HEK293 (cell line): ENCODE results near the gene VWA5B1.

Source experiments
- CTCF ChIA-PET: fragments of 350-600 bp; formaldehyde crosslinking; extraction: SDS; loops from one replicate; lab custom pipeline; 2021; ENCODE audit warnings: antibody characterized with exemption; lab: Yijun Ruan, JAX
- POLR2A ChIA-PET: fragments of 300-600 bp; formaldehyde crosslinking; extraction: SDS; loops from one replicate; lab custom pipeline; 2020; ENCODE audit warnings: antibody characterized with exemption, inconsistent platforms; lab: Yijun Ruan, JAX
- H3K27ac ChIP-seq: fragments of 200-500 bp; sonication (Bioruptor generic); 2 replicates; pipeline ENCODE4 v1.5.1; 2014; ENCODE audit warnings: low read depth, low read length, control low read depth, inconsistent platforms; ENCODE audit errors: extremely low read depth
- H3K36me3 ChIP-seq, 2 experiments: fragments of 200-500 bp in 1 of 2; sonication (Bioruptor generic) in 1 of 2; 1 replicate in 1 of 2; 2 replicates in 1 of 2; pipeline ENCODE4 v1.5.1; 2014 to 2017; ENCODE audit warnings: inconsistent platforms in 2 of 2, low read length in 2 of 2; ENCODE audit not compliant: control insufficient read depth in 2 of 2, insufficient read depth in 1 of 2
- H3K4me1 ChIP-seq: fragments of 200-500 bp; sonication (Bioruptor generic); 2 replicates; pipeline ENCODE4 v1.5.1; 2014; ENCODE audit warnings: mild to moderate bottlenecking, low read length, inconsistent platforms; ENCODE audit not compliant: control insufficient read depth, insufficient read depth
- H3K4me3 ChIP-seq: 2 replicates; pipeline ENCODE4 v1.5.1; 2011; ENCODE audit warnings: low read depth, mild to moderate bottlenecking, control low read depth, low read length, moderate library complexity
- H3K9me3 ChIP-seq: fragments of 200-500 bp; sonication (Bioruptor generic); 2 replicates; pipeline ENCODE4 v1.5.1; 2014; ENCODE audit warnings: low read depth, low read length, inconsistent platforms; ENCODE audit not compliant: control insufficient read depth, insufficient read depth
- GLIS2 ChIP-seq: fragments of 450-650 bp; formaldehyde crosslinking; IDR thresholded peaks from 2 replicates; pipeline ENCODE4 v1.5.1; 2016; ENCODE audit warnings: missing biosample characterization, missing genetic modification characterization
- KLF10 ChIP-seq: fragments of 450-650 bp; IDR thresholded peaks from 2 replicates; pipeline ENCODE4 v1.5.1; 2018; ENCODE audit warnings: missing biosample characterization, mild to moderate bottlenecking, missing genetic modification characterization
- PATZ1 ChIP-seq: fragments of 450-650 bp; formaldehyde crosslinking; IDR thresholded peaks from 2 replicates; pipeline ENCODE4 v1.5.1; 2016; ENCODE audit warnings: missing biosample characterization, missing genetic modification characterization
- SCRT1 ChIP-seq: fragments of 450-650 bp; formaldehyde crosslinking; IDR thresholded peaks from 2 replicates; pipeline ENCODE4 v1.5.1; 2016; ENCODE audit warnings: missing biosample characterization, missing genetic modification characterization, borderline replicate concordance
- TCF7L2 ChIP-seq: IDR thresholded peaks from 2 replicates; pipeline ENCODE4 v1.6.1; 2011; ENCODE audit warnings: low read depth, mild to moderate bottlenecking, inconsistent platforms, low read length, moderate library complexity, borderline replicate concordance
- ZBTB20 ChIP-seq: fragments of 450-650 bp; formaldehyde crosslinking; IDR thresholded peaks from 2 replicates; pipeline ENCODE4 v1.5.1; 2016; ENCODE audit warnings: missing biosample characterization, missing genetic modification characterization
- ZBTB26 ChIP-seq: fragments of 450-650 bp; formaldehyde crosslinking; optimal IDR thresholded peaks from 2 replicates; pipeline ENCODE3; 2016; ENCODE audit warnings: missing biosample characterization, mild to moderate bottlenecking, missing genetic modification characterization
- ZBTB8A ChIP-seq: fragments of 450-650 bp; formaldehyde crosslinking; IDR thresholded peaks from 2 replicates; pipeline ENCODE4 v1.5.1; 2016; ENCODE audit warnings: missing biosample characterization, missing genetic modification characterization
- ZEB2 ChIP-seq: fragments of 450-650 bp; formaldehyde crosslinking; IDR thresholded peaks from 2 replicates; pipeline ENCODE4 v1.5.1; 2016; ENCODE audit warnings: missing biosample characterization, missing genetic modification characterization
- ZFP3 ChIP-seq: fragments of 450-650 bp; formaldehyde crosslinking; IDR thresholded peaks from 2 replicates; pipeline ENCODE4 v1.5.1; 2016; ENCODE audit warnings: low read depth, missing biosample characterization, missing genetic modification characterization
- ZNF146 ChIP-seq: fragments of 450-650 bp; formaldehyde crosslinking; IDR thresholded peaks from 2 replicates; pipeline ENCODE4 v1.5.1; 2016; ENCODE audit warnings: missing biosample characterization, missing genetic modification characterization
- ZNF157 ChIP-seq: fragments of 450-650 bp; formaldehyde crosslinking; IDR thresholded peaks from 2 replicates; pipeline ENCODE4 v1.5.1; 2016; ENCODE audit warnings: missing biosample characterization, missing genetic modification characterization
- ZNF175 ChIP-seq: fragments of 450-650 bp; formaldehyde crosslinking; IDR thresholded peaks from 2 replicates; pipeline ENCODE4 v1.5.1; 2016; ENCODE audit warnings: missing biosample characterization, missing genetic modification characterization
- ZNF223 ChIP-seq: fragments of 450-650 bp; formaldehyde crosslinking; IDR thresholded peaks from 2 replicates; pipeline ENCODE4 v1.5.1; 2016; ENCODE audit warnings: missing biosample characterization, missing genetic modification characterization
- ZNF426 ChIP-seq: fragments of 450-650 bp; formaldehyde crosslinking; IDR thresholded peaks from 2 replicates; pipeline ENCODE4 v1.5.1; 2017; ENCODE audit warnings: missing biosample characterization, missing genetic modification characterization, mild to moderate bottlenecking, inconsistent platforms, moderate library complexity
- ZNF433 ChIP-seq: fragments of 450-650 bp; formaldehyde crosslinking; IDR thresholded peaks from 2 replicates; pipeline ENCODE4 v1.5.1; 2016; ENCODE audit warnings: missing biosample characterization, missing genetic modification characterization, low read depth
- ZNF501 ChIP-seq: fragments of 450-650 bp; formaldehyde crosslinking; IDR thresholded peaks from 2 replicates; pipeline ENCODE4 v1.5.1; 2016; ENCODE audit warnings: missing biosample characterization, missing genetic modification characterization
- ZNF624 ChIP-seq: fragments of 450-650 bp; formaldehyde crosslinking; IDR thresholded peaks from 2 replicates; pipeline ENCODE4 v1.5.1; 2017; ENCODE audit warnings: missing biosample characterization, missing genetic modification characterization
- ZNF692 ChIP-seq: fragments of 450-650 bp; formaldehyde crosslinking; IDR thresholded peaks from 2 replicates; pipeline ENCODE4 v1.5.1; 2016; ENCODE audit warnings: missing biosample characterization, missing genetic modification characterization
- ZNF777 ChIP-seq: fragments of 450-650 bp; formaldehyde crosslinking; IDR thresholded peaks from 2 replicates; pipeline ENCODE4 v1.5.1; 2017; ENCODE audit warnings: missing biosample characterization, missing genetic modification characterization, borderline replicate concordance
- ZXDB ChIP-seq: fragments of 450-650 bp; formaldehyde crosslinking; IDR thresholded peaks from 2 replicates; pipeline ENCODE4 v1.5.1; 2016; ENCODE audit warnings: missing biosample characterization, missing genetic modification characterization
- TF ChIP-seq, protein P1 (sequence below): fragments of 450-650 bp; formaldehyde crosslinking; IDR thresholded peaks from 2 replicates; pipeline ENCODE4 v1.5.1; 2017; ENCODE audit warnings: missing biosample characterization, missing genetic modification characterization
- TF ChIP-seq, protein P2 (sequence below): fragments of 450-650 bp; formaldehyde crosslinking; IDR thresholded peaks from 2 replicates; pipeline ENCODE4 v1.5.1; 2016; ENCODE audit warnings: missing biosample characterization, missing genetic modification characterization

The VWA5B1 gene

GRCh38 chr1:20368866-20369470 lies 78.3 kb downstream of the VWA5B1 start:
- POLR2A ChIA-PET = no interaction called here
- no peaks in the 10 kb centered on the region for H3K9me3 ChIP-seq
- no peaks in the 10 kb centered on the region for H3K36me3 ChIP-seq
- 0 out of 2 replicates have a peak, but pooled peaks cover 6% of the 10 kb centered on the region for H3K4me1 ChIP-seq
- no peak for TF ChIP-seq ZNF501
- TF ChIP-seq ZXDB (tag by site-specific recombination) = no peak
- TF ChIP-seq KLF10 = no peak
- TF ChIP-seq PATZ1 (tag by site-specific recombination) = no peak
- TF ChIP-seq, protein P1, sequence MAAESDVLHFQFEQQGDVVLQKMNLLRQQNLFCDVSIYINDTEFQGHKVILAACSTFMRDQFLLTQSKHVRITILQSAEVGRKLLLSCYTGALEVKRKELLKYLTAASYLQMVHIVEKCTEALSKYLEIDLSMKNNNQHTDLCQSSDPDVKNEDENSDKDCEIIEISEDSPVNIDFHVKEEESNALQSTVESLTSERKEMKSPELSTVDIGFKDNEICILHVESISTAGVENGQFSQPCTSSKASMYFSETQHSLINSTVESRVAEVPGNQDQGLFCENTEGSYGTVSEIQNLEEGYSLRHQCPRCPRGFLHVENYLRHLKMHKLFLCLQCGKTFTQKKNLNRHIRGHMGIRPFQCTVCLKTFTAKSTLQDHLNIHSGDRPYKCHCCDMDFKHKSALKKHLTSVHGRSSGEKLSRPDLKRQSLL (tag by site-specific recombination) = no peak
- TF ChIP-seq ZNF223 (tag by site-specific recombination) = no peak
- TF ChIP-seq GLIS2 (tag by site-specific recombination) = no peak
- TF ChIP-seq ZNF433 = no peak
- no peak for TF ChIP-seq ZBTB26 (tag by site-specific recombination)
- TF ChIP-seq ZNF692 = no peak
- TF ChIP-seq ZBTB20 (tag by site-specific recombination) = no peak
- no peak for TF ChIP-seq ZFP3
- no peak for TF ChIP-seq ZNF175 (tag by site-specific recombination)
- TF ChIP-seq ZNF146 (tag by site-specific recombination) = no peak
- TF ChIP-seq ZEB2 (tag by site-specific recombination) = no peak
- no peak for TF ChIP-seq ZNF777
- no peak for TF ChIP-seq ZNF624 (tag by site-specific recombination)
- TF ChIP-seq ZNF426 (tag by site-specific recombination) = no peak
- no peak for TF ChIP-seq TCF7L2
- TF ChIP-seq ZNF157 (tag by site-specific recombination) = no peak
- CTCF ChIA-PET = interaction anchor here (0.6 to 1.0 kb wide), 3 partner anchors 9 to 197 kb away, joined by 3 to 4 read pairs (median 4); no protein-coding TSS in a partner anchor
- H3K4me3 ChIP-seq = no peak overlapping the region
- no peak overlapping the region for H3K27ac ChIP-seq

GRCh38 chr1:20370698-20371097 lies 80.0 kb downstream of the VWA5B1 start:
- TF ChIP-seq, protein P2, sequence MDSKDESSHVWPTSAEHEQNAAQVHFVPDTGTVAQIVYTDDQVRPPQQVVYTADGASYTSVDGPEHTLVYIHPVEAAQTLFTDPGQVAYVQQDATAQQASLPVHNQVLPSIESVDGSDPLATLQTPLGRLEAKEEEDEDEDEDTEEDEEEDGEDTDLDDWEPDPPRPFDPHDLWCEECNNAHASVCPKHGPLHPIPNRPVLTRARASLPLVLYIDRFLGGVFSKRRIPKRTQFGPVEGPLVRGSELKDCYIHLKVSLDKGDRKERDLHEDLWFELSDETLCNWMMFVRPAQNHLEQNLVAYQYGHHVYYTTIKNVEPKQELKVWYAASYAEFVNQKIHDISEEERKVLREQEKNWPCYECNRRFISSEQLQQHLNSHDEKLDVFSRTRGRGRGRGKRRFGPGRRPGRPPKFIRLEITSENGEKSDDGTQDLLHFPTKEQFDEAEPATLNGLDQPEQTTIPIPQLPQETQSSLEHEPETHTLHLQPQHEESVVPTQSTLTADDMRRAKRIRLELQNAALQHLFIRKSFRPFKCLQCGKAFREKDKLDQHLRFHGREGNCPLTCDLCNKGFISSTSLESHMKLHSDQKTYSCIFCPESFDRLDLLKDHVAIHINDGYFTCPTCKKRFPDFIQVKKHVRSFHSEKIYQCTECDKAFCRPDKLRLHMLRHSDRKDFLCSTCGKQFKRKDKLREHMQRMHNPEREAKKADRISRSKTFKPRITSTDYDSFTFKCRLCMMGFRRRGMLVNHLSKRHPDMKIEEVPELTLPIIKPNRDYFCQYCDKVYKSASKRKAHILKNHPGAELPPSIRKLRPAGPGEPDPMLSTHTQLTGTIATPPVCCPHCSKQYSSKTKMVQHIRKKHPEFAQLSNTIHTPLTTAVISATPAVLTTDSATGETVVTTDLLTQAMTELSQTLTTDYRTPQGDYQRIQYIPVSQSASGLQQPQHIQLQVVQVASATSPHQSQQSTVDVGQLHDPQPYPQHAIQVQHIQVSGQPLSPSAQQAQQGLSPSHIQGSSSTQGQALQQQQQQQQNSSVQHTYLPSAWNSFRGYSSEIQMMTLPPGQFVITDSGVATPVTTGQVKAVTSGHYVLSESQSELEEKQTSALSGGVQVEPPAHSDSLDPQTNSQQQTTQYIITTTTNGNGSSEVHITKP (tag by site-specific recombination) = peak; percentile 26; the same call in 1 of the 2 replicates
- TF ChIP-seq ZBTB8A = 0 out of 2 replicates have a peak, but pooled peaks have one; percentile 27
- no peak for TF ChIP-seq SCRT1
- TF ChIP-seq, all 188 proteins: peak for 2
- Histone ChIP-seq H3K9me3 (no peaks in the 10 kb centered on the region), H3K4me3 (no peak overlapping the region), H3K36me3 (no peaks in the 10 kb centered on the region), H3K27ac (no peak overlapping the region), H3K4me1 (0 out of 2 replicates have a peak, but pooled peaks cover 6% of the 10 kb centered on the region)
- CTCF ChIA-PET = interaction anchor here (0.6 to 2.1 kb wide), 5 partner anchors 9 to 164 kb away, joined by 3 to 12 read pairs (median 3); no protein-coding TSS in a partner anchor
- POLR2A ChIA-PET = interaction anchor here (0.5 kb wide), 1 partner anchor 115 kb away, joined by 3 read pairs; the partner anchor contains the start of gene CAMK2N1
